ENCODE results near the gene ZSCAN20.

DNA sequence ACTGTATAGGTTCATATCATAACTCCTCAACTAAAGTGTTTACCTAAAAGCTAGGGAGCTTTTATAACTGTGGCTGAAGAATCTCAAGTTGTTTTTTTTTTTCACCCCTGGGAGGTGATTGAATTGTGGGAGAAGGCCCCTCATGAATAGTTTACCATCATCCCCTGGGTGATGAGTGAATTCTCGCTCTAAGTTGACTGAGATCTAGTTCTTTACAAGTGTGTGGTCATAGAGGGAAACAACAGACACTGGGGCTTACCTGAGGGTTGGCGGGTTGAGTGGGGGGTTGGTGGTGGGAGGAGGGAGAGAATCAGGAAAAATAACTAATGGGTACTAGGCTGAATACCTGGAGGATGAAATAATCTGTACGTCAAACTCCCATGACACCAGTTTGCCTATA is 7.9 kb upstream of the ZSCAN20 start:
- TF ChIP-seq, protein P1, sequence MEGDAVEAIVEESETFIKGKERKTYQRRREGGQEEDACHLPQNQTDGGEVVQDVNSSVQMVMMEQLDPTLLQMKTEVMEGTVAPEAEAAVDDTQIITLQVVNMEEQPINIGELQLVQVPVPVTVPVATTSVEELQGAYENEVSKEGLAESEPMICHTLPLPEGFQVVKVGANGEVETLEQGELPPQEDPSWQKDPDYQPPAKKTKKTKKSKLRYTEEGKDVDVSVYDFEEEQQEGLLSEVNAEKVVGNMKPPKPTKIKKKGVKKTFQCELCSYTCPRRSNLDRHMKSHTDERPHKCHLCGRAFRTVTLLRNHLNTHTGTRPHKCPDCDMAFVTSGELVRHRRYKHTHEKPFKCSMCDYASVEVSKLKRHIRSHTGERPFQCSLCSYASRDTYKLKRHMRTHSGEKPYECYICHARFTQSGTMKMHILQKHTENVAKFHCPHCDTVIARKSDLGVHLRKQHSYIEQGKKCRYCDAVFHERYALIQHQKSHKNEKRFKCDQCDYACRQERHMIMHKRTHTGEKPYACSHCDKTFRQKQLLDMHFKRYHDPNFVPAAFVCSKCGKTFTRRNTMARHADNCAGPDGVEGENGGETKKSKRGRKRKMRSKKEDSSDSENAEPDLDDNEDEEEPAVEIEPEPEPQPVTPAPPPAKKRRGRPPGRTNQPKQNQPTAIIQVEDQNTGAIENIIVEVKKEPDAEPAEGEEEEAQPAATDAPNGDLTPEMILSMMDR (IDR thresholded peaks at IDR 0.05; ENCODE audit: low read depth, low read length, missing input control) = no peak
- TF ChIP-seq, protein P2, sequence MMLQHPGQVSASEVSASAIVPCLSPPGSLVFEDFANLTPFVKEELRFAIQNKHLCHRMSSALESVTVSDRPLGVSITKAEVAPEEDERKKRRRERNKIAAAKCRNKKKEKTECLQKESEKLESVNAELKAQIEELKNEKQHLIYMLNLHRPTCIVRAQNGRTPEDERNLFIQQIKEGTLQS (IDR thresholded peaks at IDR 0.05) = no peak
- TF ChIP-seq, protein P3, sequence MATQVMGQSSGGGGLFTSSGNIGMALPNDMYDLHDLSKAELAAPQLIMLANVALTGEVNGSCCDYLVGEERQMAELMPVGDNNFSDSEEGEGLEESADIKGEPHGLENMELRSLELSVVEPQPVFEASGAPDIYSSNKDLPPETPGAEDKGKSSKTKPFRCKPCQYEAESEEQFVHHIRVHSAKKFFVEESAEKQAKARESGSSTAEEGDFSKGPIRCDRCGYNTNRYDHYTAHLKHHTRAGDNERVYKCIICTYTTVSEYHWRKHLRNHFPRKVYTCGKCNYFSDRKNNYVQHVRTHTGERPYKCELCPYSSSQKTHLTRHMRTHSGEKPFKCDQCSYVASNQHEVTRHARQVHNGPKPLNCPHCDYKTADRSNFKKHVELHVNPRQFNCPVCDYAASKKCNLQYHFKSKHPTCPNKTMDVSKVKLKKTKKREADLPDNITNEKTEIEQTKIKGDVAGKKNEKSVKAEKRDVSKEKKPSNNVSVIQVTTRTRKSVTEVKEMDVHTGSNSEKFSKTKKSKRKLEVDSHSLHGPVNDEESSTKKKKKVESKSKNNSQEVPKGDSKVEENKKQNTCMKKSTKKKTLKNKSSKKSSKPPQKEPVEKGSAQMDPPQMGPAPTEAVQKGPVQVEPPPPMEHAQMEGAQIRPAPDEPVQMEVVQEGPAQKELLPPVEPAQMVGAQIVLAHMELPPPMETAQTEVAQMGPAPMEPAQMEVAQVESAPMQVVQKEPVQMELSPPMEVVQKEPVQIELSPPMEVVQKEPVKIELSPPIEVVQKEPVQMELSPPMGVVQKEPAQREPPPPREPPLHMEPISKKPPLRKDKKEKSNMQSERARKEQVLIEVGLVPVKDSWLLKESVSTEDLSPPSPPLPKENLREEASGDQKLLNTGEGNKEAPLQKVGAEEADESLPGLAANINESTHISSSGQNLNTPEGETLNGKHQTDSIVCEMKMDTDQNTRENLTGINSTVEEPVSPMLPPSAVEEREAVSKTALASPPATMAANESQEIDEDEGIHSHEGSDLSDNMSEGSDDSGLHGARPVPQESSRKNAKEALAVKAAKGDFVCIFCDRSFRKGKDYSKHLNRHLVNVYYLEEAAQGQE (IDR thresholded peaks at IDR 0.05) = no peak
- TF ChIP-seq RAD21 (IDR thresholded peaks at IDR 0.05) (no peak), TAF1 (conservative IDR thresholded peaks at IDR 0.05) (no peak), SP1 (IDR thresholded peaks at IDR 0.05) (no peak), YY1 (IDR thresholded peaks at IDR 0.05) (no peak), HNF4G (IDR thresholded peaks at IDR 0.05) (no peak), GABPA (IDR thresholded peaks at IDR 0.05 in 1 of 2, conservative IDR thresholded peaks at IDR 0.05 in 1 of 2) (no peak), JUND (IDR thresholded peaks at IDR 0.05) (no peak)
- TF ChIP-seq, protein P4, sequence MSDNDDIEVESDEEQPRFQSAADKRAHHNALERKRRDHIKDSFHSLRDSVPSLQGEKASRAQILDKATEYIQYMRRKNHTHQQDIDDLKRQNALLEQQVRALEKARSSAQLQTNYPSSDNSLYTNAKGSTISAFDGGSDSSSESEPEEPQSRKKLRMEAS (IDR thresholded peaks at IDR 0.05) = no peak
- TF ChIP-seq, protein P5, sequence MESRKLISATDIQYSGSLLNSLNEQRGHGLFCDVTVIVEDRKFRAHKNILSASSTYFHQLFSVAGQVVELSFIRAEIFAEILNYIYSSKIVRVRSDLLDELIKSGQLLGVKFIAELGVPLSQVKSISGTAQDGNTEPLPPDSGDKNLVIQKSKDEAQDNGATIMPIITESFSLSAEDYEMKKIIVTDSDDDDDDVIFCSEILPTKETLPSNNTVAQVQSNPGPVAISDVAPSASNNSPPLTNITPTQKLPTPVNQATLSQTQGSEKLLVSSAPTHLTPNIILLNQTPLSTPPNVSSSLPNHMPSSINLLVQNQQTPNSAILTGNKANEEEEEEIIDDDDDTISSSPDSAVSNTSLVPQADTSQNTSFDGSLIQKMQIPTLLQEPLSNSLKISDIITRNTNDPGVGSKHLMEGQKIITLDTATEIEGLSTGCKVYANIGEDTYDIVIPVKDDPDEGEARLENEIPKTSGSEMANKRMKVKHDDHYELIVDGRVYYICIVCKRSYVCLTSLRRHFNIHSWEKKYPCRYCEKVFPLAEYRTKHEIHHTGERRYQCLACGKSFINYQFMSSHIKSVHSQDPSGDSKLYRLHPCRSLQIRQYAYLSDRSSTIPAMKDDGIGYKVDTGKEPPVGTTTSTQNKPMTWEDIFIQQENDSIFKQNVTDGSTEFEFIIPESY (IDR thresholded peaks at IDR 0.05) = no peak

All from liver (tissue), 3 donors.